HG03342 (cell line): ENCODE measurements around the gene SCARB1.

Experiments
- ATAC-seq: cut with Tn5 transposase; IDR thresholded peaks from one replicate; pipeline ENCODE4 v1.9.1; 2021; ENCODE audit warnings: mild to moderate bottlenecking, moderate library complexity; ENCODE audit not compliant: unreplicated experiment

The SCARB1 gene

GRCh38 chr12:124844411-124845397 lies 19.0 kb downstream of the SCARB1 start:
- no peak for ATAC-seq

GRCh38 chr12:124842800-124843510 lies 20.7 kb downstream of the SCARB1 start:
- no peak for ATAC-seq

- no peak for ATAC-seq
Observed at GRCh38 chr12:124842073-124842749, 21.5 kb downstream of the SCARB1 start.

GRCh38 chr12:124841558-124841945 lies 22.1 kb downstream of the SCARB1 start:
- no peak for ATAC-seq

- no peak for ATAC-seq
Observed at GRCh38 chr12:124837958-124838803, 25.5 kb downstream of the SCARB1 start.

GRCh38 chr12:124837249-124837897 lies 26.3 kb downstream of the SCARB1 start:
- no peak for ATAC-seq

- no peak for ATAC-seq
Observed at GRCh38 chr12:124836759-124837158, 26.9 kb downstream of the SCARB1 start.

GRCh38 chr12:124835656-124836410 lies 27.8 kb downstream of the SCARB1 start:
- no peak for ATAC-seq

- no peak for ATAC-seq
Observed at GRCh38 chr12:124834822-124835221, 28.8 kb downstream of the SCARB1 start.

GRCh38 chr12:124833693-124834122 lies 30.0 kb downstream of the SCARB1 start:
- ATAC-seq = no peak

- no peak for ATAC-seq
Observed at GRCh38 chr12:124832856-124833255, 30.8 kb downstream of the SCARB1 start.

GRCh38 chr12:124831590-124831989 lies 32.1 kb downstream of the SCARB1 start:
- no peak for ATAC-seq

- ATAC-seq = no peak
Observed at GRCh38 chr12:124830306-124830705, 33.4 kb downstream of the SCARB1 start.

- no peak for ATAC-seq
Observed at GRCh38 chr12:124829708-124830304, 33.9 kb downstream of the SCARB1 start.

GRCh38 chr12:124829008-124829707 lies 34.5 kb downstream of the SCARB1 start:
- no peak for ATAC-seq

GRCh38 chr12:124828264-124829007 lies 35.2 kb downstream of the SCARB1 start:
- no peak for ATAC-seq

- ATAC-seq = no peak
Observed at GRCh38 chr12:124827588-124828184, 36.0 kb downstream of the SCARB1 start.
